Measurements from ENCODE around the gene ORMDL2.
A peak's percentile ranks its signal among the peaks of the same experiment; 100 is the strongest.

Gene ORMDL2

GRCh38 chr12:55817345-55818139 lies at the start of gene ORMDL2, which contains the start of gene SARNP:
Gene ORMDL2, plus strand, starts transcription at chr12:55818041. Its CDS starts 959 bp downstream, at chr12:55819000.
Gene SARNP, minus strand, starts transcription at chr12:55817724. Its CDS starts 23 bp downstream, at chr12:55817701.
- peak; percentile 100 for DNase-seq (ENCODE audit: low read depth)

GRCh38 chr12:55771736-55772135 lies 46.1 kb upstream of the ORMDL2 start:
- no peak for DNase-seq (ENCODE audit: low read depth)

- DNase-seq (ENCODE audit: low read depth): no peak
These were observed 40.0 kb upstream of the ORMDL2 start for GRCh38 chr12:55777856-55778255.

GRCh38 chr12:55780685-55781084 lies 37.2 kb upstream of the ORMDL2 start:
- DNase-seq (ENCODE audit: low read depth): no peak

- no peak for DNase-seq (ENCODE audit: low read depth)
These were observed 29.3 kb upstream of the ORMDL2 start for GRCh38 chr12:55788546-55788945.

- DNase-seq (ENCODE audit: low read depth): no peak
These were observed 28.7 kb upstream of the ORMDL2 start for GRCh38 chr12:55789171-55789570.

GRCh38 chr12:55789893-55790292 lies 27.9 kb upstream of the ORMDL2 start:
- no peak for DNase-seq (ENCODE audit: low read depth)

GRCh38 chr12:55795950-55796349 lies 21.9 kb upstream of the ORMDL2 start:
- no peak for DNase-seq (ENCODE audit: low read depth)

GRCh38 chr12:55797068-55797467 lies 20.8 kb upstream of the ORMDL2 start:
- DNase-seq (ENCODE audit: low read depth): no peak

- no peak for DNase-seq (ENCODE audit: low read depth)
These were observed 20.3 kb upstream of the ORMDL2 start for GRCh38 chr12:55797550-55797949.

GRCh38 chr12:55806982-55807381 lies 10.9 kb upstream of the ORMDL2 start:
- DNase-seq (ENCODE audit: low read depth): no peak

GRCh38 chr12:55809274-55809673 lies 8.6 kb upstream of the ORMDL2 start:
- DNase-seq (ENCODE audit: low read depth): no peak

- DNase-seq (ENCODE audit: low read depth): no peak
These were observed 5.8 kb upstream of the ORMDL2 start for GRCh38 chr12:55812088-55812487.

GRCh38 chr12:55814257-55814656 lies 3.6 kb upstream of the ORMDL2 start:
- DNase-seq (ENCODE audit: low read depth): no peak

- DNase-seq (ENCODE audit: low read depth): no peak
These were observed 2.4 kb upstream of the ORMDL2 start for GRCh38 chr12:55815473-55815872.

GRCh38 chr12:55816881-55817344 lies 928 bp upstream of the ORMDL2 start:
- no peak for DNase-seq (ENCODE audit: low read depth)

- DNase-seq (ENCODE audit: low read depth): peak; percentile 44
These were observed 393 bp downstream of the ORMDL2 start for GRCh38 chr12:55818140-55818728.

GRCh38 chr12:55818886-55819285 lies 1.0 kb downstream of the ORMDL2 start:
- no peak for DNase-seq (ENCODE audit: low read depth)

- DNase-seq (ENCODE audit: low read depth): no peak
These were observed 2.8 kb downstream of the ORMDL2 start for GRCh38 chr12:55820679-55821078.

GRCh38 chr12:55822228-55822627 lies 4.4 kb downstream of the ORMDL2 start:
- no peak for DNase-seq (ENCODE audit: low read depth)

- DNase-seq (ENCODE audit: low read depth): no peak
These were observed 5.6 kb downstream of the ORMDL2 start for GRCh38 chr12:55823419-55823818.

- DNase-seq (ENCODE audit: low read depth): no peak
These were observed 6.9 kb downstream of the ORMDL2 start for GRCh38 chr12:55824726-55825125.

GRCh38 chr12:55827806-55828205 lies 10.0 kb downstream of the ORMDL2 start:
- no peak for DNase-seq (ENCODE audit: low read depth)
